Transverse colon (tissue), 4 donors: ENCODE measurements around the gene NRARP.

Source experiments
- POLR2A ChIP-seq: fragments of 450-650 bp; IDR thresholded peaks from one replicate; pipeline ENCODE4 v1.6.1; 2016; ENCODE audit warnings: antibody characterized with exemption, mild to moderate bottlenecking, moderate library complexity
- POLR2AphosphoS5 ChIP-seq, 3 donors: sonication (generic); formaldehyde crosslinking; IDR thresholded peaks; one replicate each; pipeline ENCODE4 v1.6.1; 2016; ENCODE audit warnings: antibody characterized with exemption in 3 of 3
- TF ChIP-seq, protein P1 (sequence below), 5 experiments: fragments of 200-600 bp in 3 of 5; fragments of 450-650 bp in 2 of 5; sonication (generic) in 3 of 5; IDR thresholded peaks; 1 replicate in 2 of 5; 2 replicates in 3 of 5; pipeline ENCODE4 v1.5.1; 2016 to 2017; ENCODE audit warnings: antibody characterized with exemption in 5 of 5, inconsistent platforms in 3 of 5, mild to moderate bottlenecking in 2 of 5, moderate library complexity in 1 of 5

DNA sequence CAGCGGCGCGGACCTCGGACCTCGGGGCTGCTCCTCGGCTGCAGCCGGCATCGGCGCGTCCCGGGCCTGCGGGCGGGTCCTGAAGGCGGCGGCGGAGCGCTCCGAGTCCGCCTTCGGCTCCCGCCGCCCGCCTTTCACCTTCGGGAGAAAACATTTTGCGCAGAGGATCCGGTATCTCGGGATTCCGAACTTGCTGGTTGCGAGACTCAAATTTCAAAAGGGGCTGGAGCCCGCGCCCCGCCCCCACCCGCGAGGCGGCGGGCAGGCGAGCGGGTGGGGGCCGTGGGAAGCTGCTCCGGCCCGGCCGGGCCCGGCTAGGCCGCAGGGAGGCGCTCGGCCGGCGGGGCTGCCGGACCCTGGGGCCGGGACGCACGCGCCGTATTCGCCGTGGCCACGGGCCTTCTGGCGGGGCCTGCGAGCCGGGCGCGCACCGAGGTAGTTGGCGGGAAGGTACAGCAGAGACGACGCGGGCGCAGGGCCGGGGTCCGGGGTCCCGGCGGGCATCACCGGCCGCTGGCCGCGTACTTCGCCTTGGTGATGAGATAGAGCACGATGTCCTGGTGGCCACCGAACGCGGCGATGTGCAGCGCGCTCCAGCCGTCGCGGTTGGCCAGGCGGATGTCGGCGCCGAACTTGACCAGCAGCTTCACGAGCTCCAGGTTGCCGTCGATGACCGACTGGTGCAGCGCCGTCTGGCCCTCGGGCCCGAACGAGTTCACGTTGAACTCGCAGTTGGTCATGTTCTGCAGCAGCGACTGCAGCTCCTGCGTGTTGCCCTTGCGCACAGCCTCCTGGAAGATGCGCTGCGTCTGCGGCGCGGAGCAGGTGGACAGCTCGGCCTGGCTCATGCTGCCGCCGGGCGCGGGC, 757 bp downstream of the NRARP start:
- TF ChIP-seq, protein P1, sequence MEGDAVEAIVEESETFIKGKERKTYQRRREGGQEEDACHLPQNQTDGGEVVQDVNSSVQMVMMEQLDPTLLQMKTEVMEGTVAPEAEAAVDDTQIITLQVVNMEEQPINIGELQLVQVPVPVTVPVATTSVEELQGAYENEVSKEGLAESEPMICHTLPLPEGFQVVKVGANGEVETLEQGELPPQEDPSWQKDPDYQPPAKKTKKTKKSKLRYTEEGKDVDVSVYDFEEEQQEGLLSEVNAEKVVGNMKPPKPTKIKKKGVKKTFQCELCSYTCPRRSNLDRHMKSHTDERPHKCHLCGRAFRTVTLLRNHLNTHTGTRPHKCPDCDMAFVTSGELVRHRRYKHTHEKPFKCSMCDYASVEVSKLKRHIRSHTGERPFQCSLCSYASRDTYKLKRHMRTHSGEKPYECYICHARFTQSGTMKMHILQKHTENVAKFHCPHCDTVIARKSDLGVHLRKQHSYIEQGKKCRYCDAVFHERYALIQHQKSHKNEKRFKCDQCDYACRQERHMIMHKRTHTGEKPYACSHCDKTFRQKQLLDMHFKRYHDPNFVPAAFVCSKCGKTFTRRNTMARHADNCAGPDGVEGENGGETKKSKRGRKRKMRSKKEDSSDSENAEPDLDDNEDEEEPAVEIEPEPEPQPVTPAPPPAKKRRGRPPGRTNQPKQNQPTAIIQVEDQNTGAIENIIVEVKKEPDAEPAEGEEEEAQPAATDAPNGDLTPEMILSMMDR (IDR thresholded peaks at IDR 0.05) = no peak
- TF ChIP-seq POLR2A (no peak), POLR2AphosphoS5 (IDR thresholded peaks at IDR 0.05) (peak; percentile 33 to 86 (median 50))
